Activated naive CD4-positive, alpha-beta T cell treated with anti-CD3 and anti-CD28 coated beads, Interleukin-2, amount 50 U/mL, for 16 hours (primary cell): ENCODE measurements around the gene SSC5D.
"Not testable (repeated sequence)": the region's sequence is repeated elsewhere in the genome, so short reads cannot be mapped to it uniquely, and the experiment has no call there.

ENCODE experiments used
- DNase-seq: peaks from one replicate; pipeline ENCODE4 v3.0.0-alpha.2; 2020

SSC5D gene

DNA sequence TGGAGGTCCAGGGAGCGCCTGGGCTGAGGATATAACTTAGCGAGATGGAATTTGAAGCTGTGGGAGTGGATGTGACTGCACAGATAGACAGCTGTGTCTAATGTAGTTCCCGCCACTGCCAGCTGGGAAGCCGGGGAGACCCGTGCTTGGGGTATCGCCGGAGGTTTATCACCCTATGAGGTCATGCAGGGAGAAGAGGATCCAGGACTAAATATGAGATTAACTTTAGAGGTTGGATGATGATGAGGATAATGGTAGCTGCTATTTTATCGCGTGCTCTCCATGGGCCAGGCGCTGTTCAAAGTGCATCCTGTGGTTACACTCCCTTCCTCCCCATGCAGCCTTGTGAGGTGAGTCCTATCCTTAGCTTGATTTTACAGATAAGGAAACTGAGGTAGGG is 19.9 kb downstream of the SSC5D start:
- DNase-seq, result no peak

DNA sequence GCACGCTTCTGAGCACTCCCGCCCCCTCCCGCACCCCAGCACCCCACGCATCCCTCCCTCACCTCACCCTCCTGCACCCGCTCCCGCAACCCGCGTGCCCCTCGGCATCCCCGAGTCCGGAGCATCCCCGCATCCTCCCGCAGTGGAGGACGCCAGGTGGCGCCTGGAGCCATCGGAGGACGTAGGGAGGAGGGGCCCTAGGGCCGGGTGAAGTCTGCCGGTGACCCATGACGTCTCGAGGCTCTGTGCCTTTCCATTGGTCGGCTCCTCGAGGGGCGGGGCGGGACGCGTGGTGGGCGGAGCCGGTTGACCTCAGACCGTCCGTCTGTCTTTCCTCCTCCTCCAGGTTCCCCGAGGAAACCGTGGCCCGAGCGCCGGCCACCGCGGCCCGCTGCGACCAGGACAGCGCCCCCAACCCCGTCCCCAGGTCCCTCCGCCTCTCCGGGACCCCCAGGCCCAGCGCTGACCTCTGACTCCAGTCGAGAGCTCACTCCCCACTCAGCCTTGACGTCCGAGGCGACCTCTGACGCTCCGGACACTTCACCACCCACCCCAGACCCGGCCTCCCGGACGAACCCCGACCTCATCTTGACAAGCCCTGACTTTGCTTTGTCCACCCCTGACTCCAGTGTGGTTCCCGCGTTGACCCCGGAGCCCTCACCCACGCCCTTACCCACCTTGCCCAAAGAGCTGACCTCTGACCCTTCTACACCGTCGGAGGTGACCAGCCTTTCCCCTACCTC is 28.8 kb downstream of the SSC5D start:
- peak; percentile 88 for DNase-seq

DNA sequence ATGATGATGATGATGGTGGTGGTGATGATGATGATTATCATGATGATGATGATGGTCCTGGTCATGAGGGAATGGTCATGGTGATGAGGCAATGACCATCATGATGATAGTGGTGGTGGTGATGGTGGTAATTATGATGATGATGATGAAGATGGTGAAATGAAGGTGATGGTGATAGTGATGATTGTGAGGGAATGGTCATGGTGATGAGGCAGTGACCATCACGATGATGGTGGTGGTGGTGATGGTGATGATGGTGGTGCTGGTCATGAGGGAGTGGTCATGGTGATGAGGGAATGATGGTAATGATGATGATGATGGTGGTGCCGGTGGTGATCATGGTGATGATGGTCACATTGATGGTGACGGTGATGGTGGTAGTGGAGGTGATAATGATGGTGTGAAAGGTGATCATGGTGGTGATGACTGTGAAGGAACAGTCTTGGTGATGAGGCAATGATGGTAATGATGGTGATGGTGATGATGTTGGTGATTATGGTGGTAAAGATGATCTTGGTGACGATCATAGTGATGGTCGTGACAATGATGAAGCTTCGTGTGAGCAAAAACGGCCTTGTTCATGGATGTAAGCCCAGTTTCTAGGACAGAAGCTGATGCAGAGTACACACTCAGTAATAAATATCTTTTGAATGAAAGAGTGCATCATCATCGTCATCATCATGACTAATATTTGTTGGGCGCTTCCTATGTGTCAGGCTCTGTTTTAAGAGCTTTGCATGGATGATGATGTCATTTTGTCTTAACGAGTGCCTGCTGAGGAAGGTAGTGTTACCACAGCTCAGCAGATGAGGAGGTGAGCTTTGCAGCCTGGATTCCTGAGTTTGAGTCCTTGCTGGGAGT is 31.4 kb downstream of the SSC5D start:
- DNase-seq, result no peak

DNA sequence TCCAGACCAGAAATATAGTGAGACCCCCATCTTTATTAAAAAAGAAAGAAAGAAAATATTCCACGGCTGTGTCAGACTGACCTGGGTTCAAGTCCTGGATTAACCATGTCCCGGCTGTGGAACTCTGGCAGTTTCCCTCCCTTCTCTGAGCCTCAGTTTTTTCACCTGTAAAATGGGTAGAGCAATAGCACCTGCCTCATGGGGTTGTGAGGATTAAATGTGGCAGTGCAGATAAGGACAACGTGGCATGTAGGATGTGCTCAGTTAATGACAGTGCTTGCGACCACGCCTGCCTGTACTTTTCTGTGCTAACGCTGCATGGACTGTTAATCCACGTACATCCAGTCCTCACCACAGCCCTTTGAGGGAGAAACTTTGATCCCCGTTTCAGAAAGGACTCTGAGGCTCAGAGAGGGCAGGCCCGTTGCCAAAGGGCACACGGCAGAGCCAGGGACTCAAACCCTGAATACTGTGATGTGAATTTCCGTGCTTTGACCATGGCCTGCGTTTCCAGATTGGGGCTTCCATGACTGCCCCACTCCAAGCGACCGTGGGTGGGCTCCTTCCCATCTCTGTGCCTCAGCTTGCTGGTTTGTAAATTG is 32.6 kb downstream of the SSC5D start:
- DNase-seq, result no peak

DNA sequence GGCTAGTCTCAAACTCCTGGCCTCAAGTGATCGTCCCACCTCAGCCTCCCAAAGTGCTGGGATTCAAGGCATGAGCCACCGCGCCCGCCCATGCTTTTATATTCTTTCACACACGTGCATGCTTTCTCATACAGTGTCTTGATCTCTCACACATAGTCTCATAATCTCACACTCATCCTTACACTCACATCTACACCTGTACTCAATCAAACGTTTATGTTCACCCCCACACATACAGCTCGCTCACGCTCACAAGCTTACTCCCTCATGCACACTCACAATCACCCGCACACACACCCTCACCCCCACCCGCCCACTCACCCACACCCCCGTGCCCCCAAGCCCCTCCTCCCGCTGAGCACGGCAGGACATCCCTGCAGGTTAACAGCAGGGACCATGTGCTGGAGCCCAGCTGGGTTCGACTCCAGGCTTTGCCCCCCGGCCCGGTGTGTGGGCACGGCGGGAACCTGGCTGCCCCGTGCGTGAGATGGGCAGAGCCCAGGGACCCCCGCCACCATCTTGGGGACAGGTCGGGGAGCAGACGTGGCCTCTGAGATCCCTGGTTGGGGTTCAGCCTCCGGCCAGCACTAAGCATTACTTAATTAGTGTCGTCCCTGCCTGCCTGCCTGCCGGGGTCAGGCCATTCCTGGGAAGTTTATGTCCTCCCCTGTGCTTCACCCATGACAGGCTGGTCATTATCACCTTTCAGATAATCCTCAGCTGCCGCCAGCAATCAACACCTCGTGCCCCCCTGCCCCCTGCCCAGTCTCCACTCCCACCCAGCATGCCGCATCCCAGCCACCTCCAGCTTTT is 37.3 kb downstream of the SSC5D start:
- no peak for DNase-seq

DNA sequence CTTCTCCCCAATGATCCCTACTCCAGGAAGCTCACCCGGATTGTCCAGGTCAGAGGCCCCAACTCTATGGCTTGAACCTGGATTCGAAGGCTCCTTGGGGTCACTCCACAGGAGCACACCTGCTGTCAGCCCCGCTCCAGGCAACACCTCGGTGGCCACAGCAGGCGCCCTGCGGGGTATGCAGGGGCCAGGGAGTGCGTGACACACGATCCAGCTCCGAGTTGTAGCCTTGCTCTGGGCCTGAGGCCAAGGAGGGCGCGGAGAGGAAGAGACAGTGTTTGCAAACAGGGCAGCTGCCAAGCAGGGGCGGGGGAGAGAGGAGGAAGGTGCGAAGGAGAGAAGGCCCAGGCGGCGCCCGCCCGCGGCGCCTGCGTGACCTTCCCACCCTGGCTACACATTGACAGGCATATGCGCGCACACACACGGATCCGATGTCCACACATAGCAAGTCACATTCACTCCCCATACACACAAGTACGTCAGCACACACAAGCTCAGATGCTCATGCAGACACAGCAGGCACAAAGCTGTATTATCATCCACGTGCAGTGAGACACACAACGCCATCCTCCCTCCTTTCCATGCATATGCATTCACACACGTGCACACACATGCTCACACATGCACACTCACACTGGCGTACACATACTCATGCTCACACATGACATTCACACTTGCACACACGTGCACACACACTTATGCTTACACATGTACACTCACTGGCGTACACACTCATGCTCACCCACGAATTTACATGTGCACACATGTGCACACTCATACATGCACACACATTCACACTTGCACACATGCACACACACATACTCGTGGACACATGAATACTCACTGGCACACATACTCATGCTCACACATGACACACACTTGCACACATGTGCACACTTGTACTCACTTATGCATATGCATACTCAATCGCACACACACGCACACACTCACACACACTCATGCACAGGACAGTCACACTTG is 38.3 kb downstream of the SSC5D start:
- no peak for DNase-seq

DNA sequence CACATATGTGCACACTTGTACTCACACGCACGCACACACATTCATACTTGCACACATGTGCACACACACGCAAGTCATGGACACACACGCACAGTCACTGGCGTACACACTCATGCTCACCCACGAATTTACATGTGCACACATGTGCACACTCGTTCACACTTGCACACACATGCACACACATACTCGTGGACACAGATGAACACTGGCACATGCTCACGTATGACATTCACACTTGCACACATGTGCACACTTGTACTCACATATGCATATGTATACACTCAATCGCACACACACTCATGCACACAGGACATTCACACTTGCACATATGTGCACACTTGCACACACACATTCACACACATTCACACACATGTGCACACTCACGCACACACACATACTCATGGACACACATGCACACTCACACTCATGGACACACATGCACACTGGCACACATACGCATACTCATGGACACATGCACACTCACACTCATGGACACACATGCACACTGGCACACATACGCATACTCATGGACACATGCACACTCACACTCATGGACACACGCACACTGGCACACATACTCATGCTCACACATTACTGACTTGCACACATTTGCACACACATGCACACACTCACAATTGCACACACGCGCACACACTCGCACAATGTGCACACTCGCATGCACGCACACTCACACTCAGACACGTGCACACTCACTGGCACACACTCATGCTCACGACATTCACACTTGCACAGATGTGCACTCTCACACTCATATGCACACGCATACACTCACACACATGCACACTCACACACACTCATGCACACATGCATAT is 39.2 kb downstream of the SSC5D start:
- no peak for DNase-seq

DNA sequence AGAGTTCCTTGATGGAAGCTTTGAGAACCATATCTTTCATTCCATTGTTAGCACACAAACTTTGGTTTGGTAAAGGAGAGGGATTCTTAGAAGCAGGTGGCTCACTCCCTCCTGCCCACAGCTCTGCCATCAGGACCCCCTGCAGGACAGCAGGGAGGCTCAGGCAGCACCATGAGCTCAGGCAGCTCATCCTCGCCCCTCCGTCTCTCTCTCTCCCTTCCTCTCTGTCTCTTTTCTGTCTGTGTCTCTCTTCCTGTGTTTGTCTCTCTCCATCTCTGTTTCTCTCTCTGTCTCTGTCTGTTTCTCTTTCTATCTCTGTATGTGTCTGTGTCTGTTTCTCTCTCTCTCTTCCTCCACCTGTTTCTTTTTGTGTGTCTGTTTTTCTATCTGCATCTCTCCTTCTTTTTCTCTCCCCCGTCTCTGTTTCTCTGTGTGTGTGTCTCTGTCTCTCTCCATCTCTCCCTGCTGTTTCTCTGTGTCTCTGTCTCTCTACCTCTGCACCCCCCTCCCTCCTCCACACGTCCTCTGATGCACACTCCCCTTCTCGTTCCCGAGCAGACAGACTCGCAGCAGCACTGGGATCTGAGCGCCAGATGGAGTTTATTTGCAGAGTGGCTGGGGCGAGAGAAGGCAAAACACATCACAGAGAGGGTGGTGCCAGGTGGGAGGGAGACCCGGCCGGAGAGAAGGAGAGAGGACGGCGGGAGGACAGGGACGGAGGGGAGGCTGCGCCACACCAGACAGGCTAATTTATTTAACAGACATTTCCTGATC is 40.0 kb downstream of the SSC5D start:
- DNase-seq, result no peak

DNA sequence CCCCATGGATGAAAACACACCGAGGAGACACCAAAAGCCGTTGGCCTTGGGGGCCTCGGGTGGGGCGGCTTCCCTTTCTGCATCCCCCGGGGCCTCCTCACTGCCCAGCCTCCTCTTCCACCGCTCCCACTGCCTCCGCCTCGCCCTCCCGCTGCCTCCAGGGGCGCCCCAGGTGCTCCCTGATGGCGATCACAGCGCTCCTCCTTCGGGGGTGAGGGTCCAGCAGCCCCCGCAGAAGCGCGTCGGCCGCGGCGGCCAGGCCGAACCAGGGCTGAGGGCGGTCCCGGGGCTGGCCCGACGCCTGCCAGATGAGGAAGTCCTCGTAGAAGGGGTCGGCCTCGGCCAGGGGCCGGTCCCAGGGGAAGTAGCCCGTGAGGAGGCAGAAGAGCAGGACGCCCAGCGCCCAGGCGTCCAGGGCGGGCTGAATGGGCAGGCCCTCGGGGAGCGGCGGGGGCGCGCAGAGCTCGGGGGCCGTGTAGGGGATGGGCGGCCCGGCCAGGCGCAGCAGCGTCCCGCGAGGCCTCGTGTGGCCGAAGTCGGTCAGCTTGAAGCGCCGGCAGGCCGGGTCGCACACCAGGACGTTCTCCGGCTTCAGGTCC is 41.5 kb downstream of the SSC5D start:
- DNase-seq, result no peak

DNA sequence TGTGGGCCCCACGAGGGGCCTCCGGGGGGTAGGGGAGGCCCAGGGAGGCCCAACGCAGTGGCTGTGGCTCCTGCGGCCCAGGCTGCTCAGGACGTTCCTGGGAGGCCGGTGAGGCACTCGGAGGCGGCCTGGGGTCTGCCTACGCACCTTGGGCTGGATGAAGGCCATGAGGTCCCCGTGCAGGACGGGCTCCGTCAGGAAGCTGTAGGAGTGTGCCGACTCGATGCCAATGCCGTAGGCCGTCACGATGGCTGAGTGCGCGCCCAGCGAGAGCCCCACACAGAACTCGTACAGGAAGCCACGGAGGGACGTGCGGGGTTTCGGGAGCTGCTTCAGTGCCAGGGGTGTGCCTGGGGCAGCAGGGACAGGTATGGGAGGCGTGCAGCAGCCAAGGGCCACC is 42.8 kb downstream of the SSC5D start:
- DNase-seq, result no peak

DNA sequence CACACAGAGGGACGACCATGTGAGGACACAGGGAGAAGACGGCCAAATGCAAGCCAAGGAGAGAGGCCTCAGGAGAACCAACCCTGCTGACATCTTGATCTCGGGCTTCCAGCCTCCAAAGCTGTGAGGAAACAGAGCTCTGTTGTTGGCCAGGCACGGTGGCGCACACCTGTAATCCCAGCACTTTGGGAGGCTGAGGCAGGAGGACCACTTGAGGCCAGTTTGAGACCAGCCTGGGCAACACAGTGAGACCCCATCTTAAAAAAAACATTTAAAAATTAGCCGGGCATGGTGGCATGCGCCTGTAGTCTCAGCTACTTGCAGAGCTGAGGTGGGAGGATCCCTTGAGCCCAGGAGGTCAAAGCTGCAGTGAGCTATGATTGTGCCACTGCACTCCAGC is 46.0 kb downstream of the SSC5D start:
- DNase-seq, result not testable (repeated sequence)

DNA sequence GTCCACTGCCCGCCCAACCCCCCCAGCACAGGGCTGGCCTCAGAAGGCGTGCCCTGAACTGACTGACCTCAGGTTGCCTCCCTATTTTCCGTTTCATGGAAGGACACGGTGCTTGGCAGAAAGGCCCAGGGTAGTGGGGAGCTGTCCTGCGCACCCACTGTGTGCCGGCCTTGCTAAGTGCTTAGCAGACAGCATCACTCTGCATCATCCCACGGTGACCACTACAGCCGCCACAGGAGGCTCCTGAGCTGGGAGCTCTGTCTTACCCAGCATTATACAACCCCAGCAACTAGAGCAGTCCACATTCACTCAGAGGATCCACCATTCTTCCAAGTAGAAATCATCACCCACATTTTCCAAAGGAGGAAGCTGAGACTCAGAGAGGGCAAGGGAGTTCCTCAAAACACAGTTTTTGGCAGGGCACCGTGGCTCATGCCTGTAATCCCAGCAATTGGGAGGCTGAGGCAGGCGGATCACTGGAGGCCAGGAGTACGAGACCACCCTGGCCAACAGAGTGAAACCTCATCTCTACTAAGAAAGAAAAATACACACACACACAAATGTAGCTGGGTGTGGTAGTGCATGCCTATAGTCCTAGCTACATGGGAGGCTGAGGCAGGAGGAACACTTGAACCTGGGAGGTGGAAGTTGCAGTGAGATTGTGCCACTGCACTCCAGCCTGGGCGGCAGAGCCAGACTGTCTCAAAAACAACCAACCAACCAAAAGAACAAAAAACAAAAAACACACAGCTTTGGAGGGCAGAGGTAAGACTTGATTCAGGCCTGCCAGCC is 47.1 kb downstream of the SSC5D start:
- no peak for DNase-seq

DNA sequence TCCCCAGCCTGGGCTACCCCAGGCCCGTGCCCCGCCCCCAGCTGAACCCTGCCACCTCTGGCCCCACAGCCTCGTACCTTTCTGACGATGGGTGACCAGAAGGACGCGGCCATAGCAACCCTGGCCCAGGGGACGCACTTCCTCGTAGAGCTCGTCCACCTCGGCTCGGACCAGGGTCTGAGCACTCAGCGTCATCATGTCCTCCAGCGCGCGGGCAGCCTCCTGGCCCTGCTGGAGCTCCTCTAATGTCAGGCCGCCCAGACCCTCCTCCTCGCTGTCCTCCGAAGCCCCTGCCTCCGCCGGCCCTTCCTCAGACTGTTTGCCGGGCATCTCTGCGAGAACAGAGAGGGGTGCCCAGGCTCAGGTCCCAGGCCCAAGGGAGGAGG is 47.7 kb downstream of the SSC5D start:
- DNase-seq, result no peak

DNA sequence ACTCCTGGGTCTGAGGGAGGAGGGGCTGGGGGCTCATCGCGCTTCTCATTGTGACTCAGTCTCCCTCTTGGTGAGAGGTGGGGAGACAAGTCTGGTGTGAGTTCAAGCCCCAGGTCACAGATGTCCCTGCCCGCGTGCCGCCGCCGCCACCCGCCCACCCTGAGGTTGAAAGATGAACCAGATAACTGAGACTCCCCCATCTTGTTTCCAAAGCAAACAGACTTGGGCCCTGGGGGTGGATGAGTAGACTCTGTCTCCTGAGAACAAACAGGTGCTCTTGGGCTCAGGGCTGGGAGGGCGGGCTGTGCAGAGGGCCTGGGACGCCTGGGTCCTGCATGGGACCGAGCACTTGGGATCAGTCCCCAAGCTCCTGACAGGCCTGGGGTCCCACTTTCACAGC is 48.1 kb downstream of the SSC5D start:
- DNase-seq, result no peak

DNA sequence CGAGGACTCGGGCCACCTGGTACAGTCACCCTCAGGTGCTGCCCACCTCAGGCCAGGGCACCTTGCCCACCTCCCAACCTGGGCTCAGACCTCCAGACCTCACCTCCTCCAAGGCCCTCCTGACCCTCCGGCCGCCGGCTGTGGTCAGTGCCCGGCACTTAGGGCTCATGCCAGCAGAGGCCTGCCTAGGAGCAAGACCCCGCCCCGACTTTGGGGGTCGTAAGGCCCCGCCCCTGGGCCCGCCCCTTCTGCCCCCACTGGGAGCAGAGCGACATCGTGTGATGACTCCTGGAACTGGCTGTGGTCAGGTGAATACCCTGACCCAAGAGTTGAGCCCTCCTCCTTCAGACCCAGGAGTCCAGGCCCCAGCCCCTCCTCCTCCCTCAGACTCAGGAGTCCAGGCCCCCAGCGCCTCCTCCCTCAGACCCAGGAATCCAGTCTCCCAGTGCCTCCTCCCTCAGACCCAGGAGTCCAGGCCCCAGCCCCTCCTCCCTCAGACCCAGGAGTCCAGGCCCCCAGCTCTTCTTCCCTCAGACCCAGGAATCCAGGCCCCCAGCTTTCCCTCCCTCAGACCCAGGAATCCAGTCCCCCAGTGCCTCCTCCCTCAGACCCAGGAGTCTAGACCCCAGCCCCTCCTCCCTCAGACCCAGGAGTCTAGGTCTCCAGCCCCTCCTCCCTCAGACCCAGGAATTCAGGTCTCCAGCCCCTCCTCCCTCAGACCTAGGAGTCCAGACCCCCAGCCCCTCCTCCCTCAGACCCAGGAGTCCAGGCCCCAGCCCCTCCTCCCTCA is 48.9 kb downstream of the SSC5D start, which contains the start of gene SBK2:
TSS of gene SBK2 (minus strand) at position 183 of the 790 bp plus-strand sequence. CDS start 839 bp downstream, outside the sequence.
- DNase-seq, result no peak

DNA sequence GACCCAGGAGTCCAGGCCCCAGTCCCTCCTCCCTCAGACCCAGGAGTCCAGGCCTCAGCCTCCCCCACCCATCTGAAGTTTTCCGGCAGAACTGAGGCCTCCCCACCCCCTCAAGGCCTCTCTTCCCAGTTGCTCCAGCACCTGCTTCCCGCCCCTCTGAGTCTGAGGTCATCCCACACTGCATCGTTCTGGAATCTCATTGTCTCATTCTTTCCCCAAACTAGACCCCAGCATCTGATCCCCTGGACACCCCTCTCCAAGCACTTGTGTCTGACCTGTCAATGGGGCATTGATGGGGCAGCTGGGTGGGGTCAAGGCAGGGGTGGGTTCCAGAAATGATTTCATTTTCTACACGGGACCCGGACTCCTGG is 49.5 kb downstream of the SSC5D start:
- DNase-seq, result no peak

DNA sequence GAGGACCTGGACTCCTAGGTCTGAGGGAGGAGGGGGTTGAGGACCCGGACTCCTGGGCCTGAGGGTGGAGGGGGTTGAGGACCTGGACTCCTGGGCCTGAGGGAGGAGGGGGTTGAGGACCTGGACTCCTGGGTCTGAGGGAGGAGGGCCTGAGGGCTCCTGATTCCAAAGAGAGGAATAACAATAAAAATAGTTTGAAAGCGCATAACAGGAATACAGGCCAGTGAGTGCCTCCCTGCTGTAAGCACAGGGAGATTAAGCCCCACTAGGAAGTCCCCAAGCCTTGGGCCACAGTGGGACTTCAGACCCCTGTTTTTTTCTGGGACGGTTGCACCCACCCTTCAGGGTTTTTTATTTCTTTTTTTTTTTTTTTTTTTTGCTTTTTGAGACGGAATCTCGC is 49.9 kb downstream of the SSC5D start:
- DNase-seq, result no peak
